NCI-H345 treated with DMSO at 0.1 percent for 48 hours (cell line): Measurements from ENCODE around the gene PTCD1.
A peak's percentile ranks its signal among the peaks of the same experiment; 100 is the strongest.
"Not testable (repeated sequence)": the region's sequence is repeated elsewhere in the genome, so short reads cannot be mapped to it uniquely, and the experiment has no call there.

Source experiments
- DNase-seq: peaks from one replicate; lab custom pipeline; 2025; ENCODE audit not compliant: unreplicated experiment; lab: John Stamatoyannopoulos, UW

Gene PTCD1

DNA sequence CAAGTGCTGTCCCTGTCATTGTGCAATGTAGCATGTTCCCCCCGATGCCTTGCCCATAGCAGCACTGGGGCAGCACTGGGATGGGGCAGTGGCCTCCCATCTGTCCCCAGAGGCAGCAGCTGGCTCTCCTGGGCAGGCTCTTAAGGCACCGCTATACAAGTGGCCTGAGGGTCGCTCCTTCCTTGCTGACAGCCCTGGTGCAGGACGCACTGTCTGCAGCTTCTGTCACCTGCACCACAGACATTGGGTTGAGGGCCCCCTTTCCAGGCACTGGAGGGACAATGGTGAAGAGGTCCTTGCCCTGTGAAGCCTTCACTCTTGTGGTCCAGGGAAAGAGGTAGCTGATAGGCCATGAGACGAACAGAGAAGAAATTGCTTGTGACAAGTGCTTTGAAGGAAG, 10.7 kb upstream of the PTCD1 start:
- DNase-seq = peak; percentile 31

DNA sequence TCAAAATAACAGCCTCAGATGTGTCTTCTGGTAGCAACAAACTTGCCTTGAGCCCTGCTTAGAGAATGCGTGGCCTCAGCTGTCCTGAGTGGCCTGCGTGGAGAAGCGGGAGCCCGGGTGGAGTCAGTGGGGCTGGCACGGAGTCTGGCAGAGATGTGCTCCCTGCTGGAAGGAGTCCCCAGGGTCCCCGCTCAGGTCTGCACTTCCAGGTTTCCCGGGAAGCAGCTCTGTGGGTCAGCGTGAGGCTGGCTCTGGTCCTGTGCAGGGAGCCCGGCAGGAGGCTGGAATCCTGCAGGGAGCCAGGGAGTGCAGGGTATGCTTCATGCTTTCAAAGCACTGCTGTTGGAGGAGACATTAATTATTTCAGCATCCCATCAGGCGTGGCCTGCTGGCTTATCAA, 10.3 kb upstream of the PTCD1 start:
- no peak for DNase-seq

DNA sequence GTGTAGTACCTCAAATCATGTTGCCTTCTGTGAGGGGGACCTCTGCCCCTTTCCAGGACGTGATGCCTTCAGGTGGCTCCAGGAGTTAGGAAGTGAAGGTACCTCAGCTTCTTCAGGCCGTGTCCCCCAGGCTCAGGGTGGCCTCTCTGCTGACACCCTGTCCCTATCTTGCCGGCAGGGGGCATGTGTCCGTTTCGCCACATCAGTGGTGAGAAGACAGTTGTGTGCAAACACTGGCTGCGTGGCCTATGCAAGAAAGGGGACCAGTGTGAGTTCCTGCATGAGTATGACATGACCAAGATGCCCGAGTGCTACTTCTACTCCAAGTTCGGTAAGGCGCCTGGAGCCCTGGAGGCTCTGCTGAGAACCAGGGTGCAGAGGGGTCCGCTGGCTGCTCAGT, 9.3 kb upstream of the PTCD1 start:
- no peak for DNase-seq

DNA sequence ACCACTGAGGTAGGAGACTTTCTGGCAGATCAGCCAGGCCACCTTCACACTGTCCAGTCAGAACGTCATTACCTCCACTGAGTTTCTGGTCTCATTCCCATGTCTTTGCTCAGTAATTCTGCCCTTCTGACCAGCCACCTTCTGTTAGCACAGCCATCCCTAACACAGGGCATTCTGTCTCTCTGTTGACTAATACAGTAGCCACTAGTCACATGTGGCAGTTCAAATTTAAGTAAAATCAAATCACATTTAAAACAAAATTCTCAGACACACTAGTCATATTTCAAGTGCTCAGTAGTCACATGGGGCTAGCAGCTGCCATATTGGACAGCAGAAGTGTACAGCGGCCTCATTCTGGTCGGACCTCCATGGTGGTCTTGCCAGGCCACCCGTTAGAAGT, 7.5 kb upstream of the PTCD1 start:
- no peak for DNase-seq

GRCh38 chr7:99440195-99440594, 1.6 kb upstream of the PTCD1 start:
- DNase-seq = no peak

GRCh38 chr7:99437946-99438572, 539 bp downstream of the PTCD1 start:
- DNase-seq = no peak

- no peak for DNase-seq
These were observed 5.4 kb downstream of the PTCD1 start for GRCh38 chr7:99433158-99433557.

- DNase-seq = not testable (repeated sequence)
These were observed 6.7 kb downstream of the PTCD1 start for GRCh38 chr7:99431756-99432540.

- no peak for DNase-seq
These were observed 8.8 kb downstream of the PTCD1 start for GRCh38 chr7:99429756-99430155.

- no peak for DNase-seq
These were observed 9.5 kb downstream of the PTCD1 start for GRCh38 chr7:99428972-99429566.

DNA sequence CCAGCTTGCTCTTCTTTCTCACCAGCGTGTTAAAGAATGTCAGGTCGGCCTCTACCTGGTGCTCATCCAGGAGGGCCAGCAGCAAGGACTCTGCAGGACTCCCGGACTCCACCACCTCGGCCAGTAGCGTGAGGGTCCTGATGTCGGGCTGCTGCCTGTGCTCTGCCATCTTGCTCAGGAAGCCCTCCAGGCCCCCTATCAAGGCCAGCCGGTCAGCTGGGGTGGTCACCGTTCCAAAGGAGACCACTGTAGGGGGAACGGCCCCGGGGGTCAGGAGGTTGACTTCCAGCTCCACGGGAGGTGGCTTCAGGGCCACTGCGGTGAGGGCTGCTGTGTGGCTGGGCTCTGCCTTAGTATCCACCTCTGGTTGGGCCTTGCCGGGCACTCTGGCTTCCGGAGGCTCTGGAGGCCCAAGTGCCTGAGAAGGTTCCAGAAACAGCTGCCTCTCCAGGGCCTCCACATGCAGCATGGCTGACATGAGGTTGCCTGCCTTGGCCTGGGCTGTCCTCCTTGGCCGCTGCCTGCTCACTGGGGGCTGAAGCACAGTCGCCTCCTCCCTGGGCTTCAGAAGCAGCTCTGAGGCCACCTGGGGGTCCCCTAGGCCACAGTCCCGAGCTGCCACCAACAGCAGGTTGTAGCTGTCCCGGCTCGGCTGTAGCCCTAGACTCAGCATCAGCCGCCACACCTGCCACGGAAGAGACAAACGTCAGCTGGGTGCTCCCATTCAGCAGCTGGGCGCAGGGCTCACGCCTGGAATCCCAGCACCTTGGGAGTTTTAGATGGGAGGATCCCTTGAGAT, 13.5 kb downstream of the PTCD1 start:
- DNase-seq = no peak

GRCh38 chr7:99422625-99423024, 16.0 kb downstream of the PTCD1 start:
- peak; percentile 44 for DNase-seq

- DNase-seq = peak; percentile 42
These were observed 16.4 kb downstream of the PTCD1 start for GRCh38 chr7:99422186-99422585.

DNA sequence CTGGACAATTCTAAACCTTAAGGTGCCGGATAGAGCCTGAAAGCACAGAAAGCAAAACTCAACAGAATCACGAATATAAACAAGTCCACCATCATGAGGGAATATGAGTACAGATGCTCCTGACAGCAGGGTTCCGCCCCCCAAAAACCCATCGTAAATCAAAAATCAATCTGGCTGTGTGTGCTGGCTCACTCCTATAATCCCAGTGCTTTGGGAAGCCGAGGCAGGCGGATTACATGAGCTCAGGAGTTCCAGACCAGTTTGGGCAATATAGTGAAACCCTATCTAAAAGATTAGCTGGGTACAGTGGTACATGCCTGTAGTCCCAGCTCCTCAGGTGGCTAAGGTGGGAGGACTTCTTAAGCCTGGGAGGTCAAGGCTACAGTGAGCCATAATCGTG, 17.6 kb downstream of the PTCD1 start:
- DNase-seq = no peak

DNA sequence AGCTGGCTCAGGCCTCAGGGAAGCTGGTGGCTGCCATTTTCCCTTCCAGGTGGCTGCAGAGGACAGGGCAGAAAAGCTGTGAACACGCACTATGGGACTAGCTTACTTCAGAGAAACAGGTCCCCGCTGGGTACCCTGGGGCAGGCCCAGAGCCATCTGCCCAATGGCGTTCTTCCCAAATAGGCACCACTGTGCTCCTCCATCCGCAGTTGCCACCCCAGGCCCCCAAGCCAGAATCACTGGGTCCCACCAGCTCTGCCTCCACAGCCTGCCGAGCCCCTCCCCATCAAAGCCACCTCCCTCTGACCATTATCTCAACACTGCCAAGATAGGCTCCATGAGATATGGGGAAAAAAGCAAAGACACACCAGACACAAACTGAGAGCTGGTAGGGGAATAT, 18.4 kb downstream of the PTCD1 start:
- no peak for DNase-seq

DNA sequence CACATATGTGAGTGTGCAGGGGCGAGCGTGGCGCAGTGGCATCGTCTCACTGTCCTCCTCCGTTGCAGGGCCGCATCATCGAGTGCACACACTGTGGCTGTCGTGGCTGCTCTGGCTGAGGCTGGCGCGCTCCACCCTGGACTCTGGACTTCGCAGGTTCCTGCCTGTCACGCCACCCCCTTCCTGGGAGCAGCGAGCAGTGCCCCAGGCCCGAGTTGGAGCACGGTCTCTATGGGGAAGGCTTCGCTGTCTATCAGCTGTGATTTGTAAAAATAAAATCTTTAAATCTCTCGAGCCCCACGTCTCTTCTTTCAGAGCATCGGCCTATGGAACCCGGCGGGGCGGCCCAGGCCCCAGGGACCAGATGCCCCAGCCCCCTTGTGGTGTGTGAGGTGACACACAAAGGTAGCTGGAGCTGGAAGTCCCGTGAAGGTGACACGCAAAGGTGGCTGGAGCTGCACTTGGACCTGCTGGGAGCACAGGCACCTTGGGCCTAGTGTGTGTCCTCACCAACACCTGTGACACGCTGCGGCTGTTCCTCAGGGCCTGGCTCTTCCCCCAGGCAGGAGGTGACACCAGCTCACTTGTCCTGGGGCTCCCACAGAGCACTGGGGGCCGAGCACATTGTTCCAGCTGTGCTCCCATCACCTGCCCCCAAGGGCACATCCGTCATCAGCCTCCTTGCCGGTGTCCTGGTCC, 19.1 kb downstream of the PTCD1 start:
- no peak for DNase-seq

DNA sequence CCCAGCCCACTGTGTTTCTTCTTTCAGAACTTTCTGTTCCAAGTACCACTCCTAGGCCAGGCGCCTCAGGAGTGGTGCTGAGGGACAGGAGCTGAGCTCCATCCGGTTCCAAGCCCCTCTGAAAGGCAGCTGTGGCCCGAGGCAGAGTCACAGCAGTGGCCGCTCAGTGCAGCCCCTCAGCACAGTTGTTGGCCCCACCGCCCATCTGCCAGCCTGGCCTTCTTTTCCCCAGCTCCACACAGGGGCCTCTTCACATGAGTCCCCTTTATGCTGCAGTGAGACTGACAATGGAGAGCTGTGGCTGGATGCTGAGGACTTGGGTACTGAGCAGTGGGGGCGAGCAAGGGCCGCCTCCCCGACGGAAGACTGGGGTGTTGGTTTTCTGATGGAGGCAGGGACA, 20.3 kb downstream of the PTCD1 start:
- no peak for DNase-seq

DNA sequence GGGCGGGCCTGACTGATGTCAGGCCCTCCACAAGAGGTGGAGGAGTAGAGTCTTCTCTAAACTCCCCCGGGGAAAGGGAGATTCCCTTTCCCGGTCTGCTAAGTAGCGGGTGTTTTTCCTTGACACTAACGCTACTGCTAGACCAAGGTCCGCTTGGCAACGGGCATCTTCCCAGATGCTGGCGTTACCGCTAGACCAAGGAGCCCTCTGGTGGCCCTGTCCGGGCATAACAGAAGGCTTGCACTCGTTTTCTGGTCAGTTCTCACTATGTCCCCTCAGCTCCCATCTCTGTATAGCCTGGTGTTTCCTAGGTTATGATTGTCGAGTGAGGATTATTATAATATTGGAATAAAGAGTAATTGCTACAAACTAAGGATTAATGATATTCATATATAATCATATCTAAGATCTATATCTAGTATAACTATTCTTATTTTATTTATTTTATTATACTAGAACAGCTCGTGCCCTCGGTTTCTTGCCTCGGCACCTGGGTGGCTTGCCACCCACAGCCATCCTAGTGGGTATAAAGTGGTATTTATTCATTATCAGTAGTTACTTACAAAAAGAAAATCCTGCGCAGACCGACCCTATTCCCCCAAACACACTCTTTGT, 23.0 kb downstream of the PTCD1 start:
- DNase-seq = not testable (repeated sequence)

GRCh38 chr7:99410635-99411034, 28.0 kb downstream of the PTCD1 start:
- no peak for DNase-seq

GRCh38 chr7:99409806-99410205, 28.8 kb downstream of the PTCD1 start:
- no peak for DNase-seq

GRCh38 chr7:99409192-99409572, 29.4 kb downstream of the PTCD1 start:
- DNase-seq = no peak
